Measurements from ENCODE around the gene SPAG6. TPM values are rescaled to one million over a fixed set of nuclear protein-coding genes. Genes with fewer than 3 reads are reported as not detected.

Gene SPAG6
- total RNA-seq, 1 experiment from 2014 or later = 0.74 TPM

GRCh38 chr10:22456486-22456885, 111.2 kb downstream of the SPAG6 start:
- H3K4me3 Mint-ChIP-seq = no peak overlapping the region
- peaks cover 4% of the 10 kb centered on the region for H3K9me3 Mint-ChIP-seq
- ChIA-PET CTCF (no interaction called here), POLR2A (no interaction called here)
- no peaks in the 10 kb centered on the region for H3K27me3 Mint-ChIP-seq (ENCODE audit: low read depth)
- no peak for ATAC-seq
- no peak overlapping the region for H3K27ac Mint-ChIP-seq
- TF ChIP-seq SP1 (CRISPR knock-in tag; conservative IDR thresholded peaks at IDR 0.05) (no peak), HMGXB4 (CRISPR knock-in tag; IDR thresholded peaks at IDR 0.05) (no peak), ZNF121 (CRISPR knock-in tag; IDR thresholded peaks at IDR 0.05) (no peak), AFF4 (CRISPR knock-in tag; IDR thresholded peaks at IDR 0.05; ENCODE audit: borderline replicate concordance) (no peak), MLX (CRISPR knock-in tag; IDR thresholded peaks at IDR 0.05) (no peak), NFATC4 (CRISPR knock-in tag; IDR thresholded peaks at IDR 0.05) (no peak), JAZF1 (CRISPR knock-in tag; IDR thresholded peaks at IDR 0.05) (no peak), ZNF317 (CRISPR knock-in tag; IDR thresholded peaks at IDR 0.05; ENCODE audit: borderline replicate concordance, low read depth) (no peak), PRRX2 (CRISPR knock-in tag; IDR thresholded peaks at IDR 0.05) (no peak)
- no peaks in the 10 kb centered on the region for H3K36me3 Mint-ChIP-seq
- no peaks in the 10 kb centered on the region for H3K4me1 Mint-ChIP-seq
- DNase-seq (ENCODE audit: low spot score) = no peak

GRCh38 chr10:22458272-22459038, 113.2 kb downstream of the SPAG6 start:
- no peaks in the 10 kb centered on the region for H3K9me3 Mint-ChIP-seq
- ATAC-seq (no peak), DNase-seq (ENCODE audit: low spot score) (no peak)
- H3K27me3 Mint-ChIP-seq (ENCODE audit: low read depth) = no peaks in the 10 kb centered on the region; the same call in 1 of the 2 replicates
- no peak overlapping the region for H3K27ac Mint-ChIP-seq
- no peaks in the 10 kb centered on the region for H3K36me3 Mint-ChIP-seq
- ChIA-PET CTCF (interaction anchor here (0.9 kb wide), 1 partner anchor 55 kb away, joined by 3 read pairs; no protein-coding TSS in a partner anchor), POLR2A (no interaction called here)
- no peaks in the 10 kb centered on the region for H3K4me1 Mint-ChIP-seq
- H3K4me3 Mint-ChIP-seq = no peak overlapping the region
- TF ChIP-seq JAZF1 (CRISPR knock-in tag; IDR thresholded peaks at IDR 0.05) = no peak
- no peak for TF ChIP-seq PRRX2 (CRISPR knock-in tag; IDR thresholded peaks at IDR 0.05)
- TF ChIP-seq ELF4 (CRISPR knock-in tag; IDR thresholded peaks at IDR 0.05; ENCODE audit: low read depth) = no peak
- TF ChIP-seq FOXP1 (CRISPR knock-in tag; IDR thresholded peaks at IDR 0.05; ENCODE audit: borderline replicate concordance) = no peak
- TF ChIP-seq KAT7 (CRISPR knock-in tag; IDR thresholded peaks at IDR 0.05; ENCODE audit: borderline replicate concordance) = no peak
- TF ChIP-seq ZNF138 (CRISPR knock-in tag; conservative IDR thresholded peaks at IDR 0.05) = no peak
- no peak for TF ChIP-seq AR (CRISPR knock-in tag; IDR thresholded peaks at IDR 0.05)
- no peak for TF ChIP-seq TEAD4 (CRISPR knock-in tag; IDR thresholded peaks at IDR 0.05)
- TF ChIP-seq CBFB (CRISPR knock-in tag; IDR thresholded peaks at IDR 0.05; ENCODE audit: low read depth) = no peak
- no peak for TF ChIP-seq ZNF512 (CRISPR knock-in tag; IDR thresholded peaks at IDR 0.05; ENCODE audit: borderline replicate concordance)
- no peak for TF ChIP-seq ZNF263 (CRISPR knock-in tag; IDR thresholded peaks at IDR 0.05; ENCODE audit: low read depth)
- no peak for TF ChIP-seq ZNF281 (CRISPR knock-in tag; IDR thresholded peaks at IDR 0.05)
- TF ChIP-seq SOX15 (CRISPR knock-in tag; IDR thresholded peaks at IDR 0.05) = no peak
- no peak for TF ChIP-seq GABPB1 (CRISPR knock-in tag; IDR thresholded peaks at IDR 0.05)

Measured in WTC11 (cell line).